GM23248 (cell line): ENCODE measurements around the gene AP1S3.

ENCODE experiments used
- EZH2 ChIP-seq: fragments of 200-600 bp; sonication (generic); IDR thresholded peaks from 2 replicates; pipeline ENCODE4 v1.6.1; 2018; ENCODE audit warnings: antibody characterized with exemption, mild to moderate bottlenecking; ENCODE audit not compliant: insufficient read depth, poor library complexity, severe bottlenecking
- EZH2phosphoT487 ChIP-seq: fragments of 200-600 bp; sonication (generic); IDR thresholded peaks from 2 replicates; pipeline ENCODE4 v1.6.1; 2018; ENCODE audit warnings: antibody characterized with exemption, moderate library complexity, mild to moderate bottlenecking, low read depth; ENCODE audit not compliant: insufficient read depth

- no peak for TF ChIP-seq EZH2phosphoT487
- no peak for TF ChIP-seq EZH2
Measured at GRCh38 chr2:223735035-223735640, 102.2 kb downstream of the AP1S3 start.
